ENCODE measurements around the gene WNT9B. TPM values are rescaled to one million over a fixed set of nuclear protein-coding genes. Genes with fewer than 3 reads are reported as not detected.

The WNT9B gene
- total and polyA plus RNA-seq, 2 of the 13 experiments (the other 11 are each of a cell fraction or from before 2014, with no cell fraction given): not detected

GRCh38 chr17:46818929-46819859 lies 32.2 kb upstream of the WNT9B start (continued):
- TF ChIP-seq MLX (CRISPR knock-in tag; IDR thresholded peaks at IDR 0.05) (no peak), KDM1A (CRISPR knock-in tag; IDR thresholded peaks at IDR 0.05) (no peak), MYC (CRISPR knock-in tag; IDR thresholded peaks at IDR 0.05; ENCODE audit: borderline replicate concordance) (no peak; the same call in 1 of the 2 replicates), MAFG (CRISPR knock-in tag; IDR thresholded peaks at IDR 0.05) (no peak), SNRNP70 (IDR thresholded peaks at IDR 0.05; ENCODE audit: low read depth, low read length) (no peak), ZNF253 (CRISPR knock-in tag; IDR thresholded peaks at IDR 0.05; ENCODE audit: borderline replicate concordance) (no peak), POGK (CRISPR knock-in tag; conservative IDR thresholded peaks at IDR 0.05) (no peak), ZBTB39 (CRISPR knock-in tag; IDR thresholded peaks at IDR 0.05) (no peak), JUN (CRISPR knock-in tag; IDR thresholded peaks at IDR 0.05) (no peak), TBX3 (IDR thresholded peaks at IDR 0.05; ENCODE audit: borderline replicate concordance) (no peak), ZBTB7A (CRISPR knock-in tag; IDR thresholded peaks at IDR 0.05) (no peak), ATF7-NPFF (CRISPR knock-in tag; IDR thresholded peaks at IDR 0.05; ENCODE audit: low read depth) (no peak), JUNB (CRISPR knock-in tag; IDR thresholded peaks at IDR 0.05; ENCODE audit: borderline replicate concordance) (no peak), CBX1 (IDR thresholded peaks at IDR 0.05; ENCODE audit: low read depth) (no peak), ZNF557 (CRISPR knock-in tag; IDR thresholded peaks at IDR 0.05) (no peak), CENPBD1 (CRISPR knock-in tag; IDR thresholded peaks at IDR 0.05; ENCODE audit: borderline replicate concordance, low read depth) (no peak), ZNF614 (CRISPR knock-in tag; IDR thresholded peaks at IDR 0.05; ENCODE audit: borderline replicate concordance) (no peak), KDM4B (CRISPR knock-in tag; IDR thresholded peaks at IDR 0.05) (no peak), NFYB (CRISPR knock-in tag; IDR thresholded peaks at IDR 0.05) (no peak), NFIC (IDR thresholded peaks at IDR 0.05; ENCODE audit: low read length) (no peak), HOXA3 (CRISPR knock-in tag; IDR thresholded peaks at IDR 0.05) (0 out of 2 replicates have a peak, but pooled peaks have one; percentile 15), ZNF839 (CRISPR knock-in tag; IDR thresholded peaks at IDR 0.05; ENCODE audit: borderline replicate concordance) (no peak)
- TF ChIP-seq, protein P1, sequence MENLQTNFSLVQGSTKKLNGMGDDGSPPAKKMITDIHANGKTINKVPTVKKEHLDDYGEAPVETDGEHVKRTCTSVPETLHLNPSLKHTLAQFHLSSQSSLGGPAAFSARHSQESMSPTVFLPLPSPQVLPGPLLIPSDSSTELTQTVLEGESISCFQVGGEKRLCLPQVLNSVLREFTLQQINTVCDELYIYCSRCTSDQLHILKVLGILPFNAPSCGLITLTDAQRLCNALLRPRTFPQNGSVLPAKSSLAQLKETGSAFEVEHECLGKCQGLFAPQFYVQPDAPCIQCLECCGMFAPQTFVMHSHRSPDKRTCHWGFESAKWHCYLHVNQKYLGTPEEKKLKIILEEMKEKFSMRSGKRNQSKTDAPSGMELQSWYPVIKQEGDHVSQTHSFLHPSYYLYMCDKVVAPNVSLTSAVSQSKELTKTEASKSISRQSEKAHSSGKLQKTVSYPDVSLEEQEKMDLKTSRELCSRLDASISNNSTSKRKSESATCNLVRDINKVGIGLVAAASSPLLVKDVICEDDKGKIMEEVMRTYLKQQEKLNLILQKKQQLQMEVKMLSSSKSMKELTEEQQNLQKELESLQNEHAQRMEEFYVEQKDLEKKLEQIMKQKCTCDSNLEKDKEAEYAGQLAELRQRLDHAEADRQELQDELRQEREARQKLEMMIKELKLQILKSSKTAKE (CRISPR knock-in tag; IDR thresholded peaks at IDR 0.05; ENCODE audit: borderline replicate concordance): no peak
